ENCODE measurements around the gene DCDC2B.
"Not testable (repeated sequence)": the region's sequence is repeated elsewhere in the genome, so short reads cannot be mapped to it uniquely, and the experiment has no call there.

Gene DCDC2B

GRCh38 chr1:32228771-32229170 lies 19.9 kb downstream of the DCDC2B start:
- DNase-seq, result no peak

- no peak for DNase-seq
Measured at GRCh38 chr1:32231843-32232432, 23.0 kb downstream of the DCDC2B start.

- DNase-seq, result no peak
Measured at GRCh38 chr1:32232558-32233304, 23.8 kb downstream of the DCDC2B start.

- DNase-seq, result no peak
Measured at GRCh38 chr1:32234792-32235191, 25.9 kb downstream of the DCDC2B start.

- DNase-seq, result no peak
Measured at GRCh38 chr1:32239337-32239736, 30.4 kb downstream of the DCDC2B start.

- no peak for DNase-seq
Measured at GRCh38 chr1:32239790-32240139, 30.9 kb downstream of the DCDC2B start.

GRCh38 chr1:32240140-32240951 lies 31.5 kb downstream of the DCDC2B start:
- DNase-seq, result peak; percentile 53

- DNase-seq, result no peak
Measured at GRCh38 chr1:32241001-32241763, 32.3 kb downstream of the DCDC2B start.

GRCh38 chr1:32242341-32242851 lies 33.5 kb downstream of the DCDC2B start:
- no peak for DNase-seq

- DNase-seq, result no peak
Measured at GRCh38 chr1:32246888-32247273, 38.0 kb downstream of the DCDC2B start, which contains the start of gene FAM167B. FAM167B (plus strand) TSS chr1:32247222; CDS start chr1:32247422, 200 bp downstream.

GRCh38 chr1:32247452-32247851 lies 38.6 kb downstream of the DCDC2B start:
- DNase-seq, result no peak

- peak; percentile 54 for DNase-seq
Measured at GRCh38 chr1:32247983-32248889, 39.3 kb downstream of the DCDC2B start.

- peak; percentile 71 for DNase-seq
Measured at GRCh38 chr1:32249831-32250525, 41.1 kb downstream of the DCDC2B start.

GRCh38 chr1:32250893-32251716 lies 42.2 kb downstream of the DCDC2B start, which contains the start of gene LCK:
LCK (plus strand) TSS chr1:32251265; CDS start chr1:32274330, 23,065 bp downstream.
- peak; percentile 41 for DNase-seq

GRCh38 chr1:32255072-32256071 lies 46.5 kb downstream of the DCDC2B start:
- no peak for DNase-seq

GRCh38 chr1:32256473-32257226 lies 47.8 kb downstream of the DCDC2B start:
- DNase-seq, result no peak

- DNase-seq, result no peak
Measured at GRCh38 chr1:32257227-32257508, 48.3 kb downstream of the DCDC2B start.

GRCh38 chr1:32263236-32263593 lies 54.3 kb downstream of the DCDC2B start:
- DNase-seq, result not testable (repeated sequence)

All from activated CD4-positive, alpha-beta T cell treated with anti-CD3 and anti-CD28 coated beads for 1 hour (primary cell).